ENCODE results near the gene DNAJC16.
"Not testable (repeated sequence)": the region's sequence is repeated elsewhere in the genome, so short reads cannot be mapped to it uniquely, and the experiment has no call there.

Gene DNAJC16

GRCh38 chr1:15486844-15487610 is 39.6 kb upstream of the DNAJC16 start:
- not testable (repeated sequence) for H3K36me3 ChIP-seq (ENCODE audit: control insufficient read depth in 1 of 2, insufficient read depth in 2 of 2, low read length in 2 of 2)

GRCh38 chr1:15488371-15488770 is 38.3 kb upstream of the DNAJC16 start:
- peaks cover 0 to 12% of the 10 kb centered on the region in 2 donors for H3K36me3 ChIP-seq (ENCODE audit: control insufficient read depth in 1 of 2, insufficient read depth in 2 of 2, low read length in 2 of 2)
- no peak overlapping the region for H3K27ac ChIP-seq (ENCODE audit: low read depth, low read length)
- no peaks in the 10 kb centered on the region for H3K27me3 ChIP-seq (ENCODE audit: control insufficient read depth in 1 of 2, insufficient read depth in 2 of 2, low read length in 2 of 2)
- H3K9me3 ChIP-seq (ENCODE audit: control insufficient read depth in 1 of 2, low read length in 2 of 2), result no peaks in the 10 kb centered on the region
- H3K4me1 ChIP-seq (ENCODE audit: control insufficient read depth in 1 of 2, insufficient read depth in 2 of 2, low read length in 2 of 2), result no peaks in the 10 kb centered on the region
- no peak overlapping the region for H3K4me3 ChIP-seq (ENCODE audit: low read depth in 1 of 2, low read length in 2 of 2)
- H3K9ac ChIP-seq (ENCODE audit: low read depth in 1 of 2, low read length in 2 of 2), result no peak overlapping the region

More at GRCh38 chr1:15486844-15487610, 39.6 kb upstream of the DNAJC16 start:
- not testable (repeated sequence) for H3K4me3 ChIP-seq (ENCODE audit: low read depth in 1 of 2, low read length in 2 of 2); H3K4me1 ChIP-seq (ENCODE audit: control insufficient read depth in 1 of 2, insufficient read depth in 2 of 2, low read length in 2 of 2); H3K9me3 ChIP-seq (ENCODE audit: control insufficient read depth in 1 of 2, low read length in 2 of 2); H3K27me3 ChIP-seq (ENCODE audit: control insufficient read depth in 1 of 2, insufficient read depth in 2 of 2, low read length in 2 of 2); H3K27ac ChIP-seq (ENCODE audit: low read depth, low read length); H3K9ac ChIP-seq (ENCODE audit: low read depth in 1 of 2, low read length in 2 of 2)

- peaks cover 0 to 20% of the 10 kb centered on the region in 2 donors for H3K36me3 ChIP-seq (ENCODE audit: control insufficient read depth in 1 of 2, insufficient read depth in 2 of 2, low read length in 2 of 2)
- no peaks in the 10 kb centered on the region for H3K27me3 ChIP-seq (ENCODE audit: control insufficient read depth in 1 of 2, insufficient read depth in 2 of 2, low read length in 2 of 2)
- no peak overlapping the region for H3K4me3 ChIP-seq (ENCODE audit: low read depth in 1 of 2, low read length in 2 of 2)
- no peak overlapping the region for H3K9ac ChIP-seq (ENCODE audit: low read depth in 1 of 2, low read length in 2 of 2)
- H3K9me3 ChIP-seq (ENCODE audit: control insufficient read depth in 1 of 2, low read length in 2 of 2), result no peaks in the 10 kb centered on the region
- no peak overlapping the region for H3K27ac ChIP-seq (ENCODE audit: low read depth, low read length)
- no peaks in the 10 kb centered on the region for H3K4me1 ChIP-seq (ENCODE audit: control insufficient read depth in 1 of 2, insufficient read depth in 2 of 2, low read length in 2 of 2)
Observed at GRCh38 chr1:15489052-15489736, 37.5 kb upstream of the DNAJC16 start.

GRCh38 chr1:15491010-15491409 is 35.6 kb upstream of the DNAJC16 start:
- not testable (repeated sequence) for H3K27me3 ChIP-seq (ENCODE audit: control insufficient read depth in 1 of 2, insufficient read depth in 2 of 2, low read length in 2 of 2); H3K4me3 ChIP-seq (ENCODE audit: low read depth in 1 of 2, low read length in 2 of 2); H3K27ac ChIP-seq (ENCODE audit: low read depth, low read length); H3K9ac ChIP-seq (ENCODE audit: low read depth in 1 of 2, low read length in 2 of 2); H3K4me1 ChIP-seq (ENCODE audit: control insufficient read depth in 1 of 2, insufficient read depth in 2 of 2, low read length in 2 of 2); H3K9me3 ChIP-seq (ENCODE audit: control insufficient read depth in 1 of 2, low read length in 2 of 2)
- peaks cover 0 to 28% of the 10 kb centered on the region in 2 donors for H3K36me3 ChIP-seq (ENCODE audit: control insufficient read depth in 1 of 2, insufficient read depth in 2 of 2, low read length in 2 of 2)

DNA sequence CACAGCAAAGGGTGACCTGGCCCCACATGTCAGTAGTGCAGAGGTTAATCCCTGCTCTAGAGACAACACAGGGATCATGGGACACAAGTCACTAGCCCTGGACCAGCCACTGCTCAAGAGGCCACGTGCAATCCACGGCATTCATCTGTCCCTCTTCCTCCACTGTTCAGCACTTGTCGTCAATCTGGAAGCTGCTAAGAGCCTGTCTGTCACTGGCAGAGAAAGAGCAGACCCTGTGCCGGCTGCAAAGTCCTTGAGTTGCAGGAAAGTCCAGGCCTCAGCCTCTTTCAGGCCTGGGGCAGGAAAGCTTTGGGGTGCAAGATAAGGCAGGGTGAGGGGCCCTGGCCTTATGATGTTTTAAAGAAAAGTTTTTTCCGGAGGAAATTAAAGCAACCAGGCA is 34.1 kb upstream of the DNAJC16 start:
- H3K9ac ChIP-seq (ENCODE audit: low read depth in 1 of 2, low read length in 2 of 2), result no peak overlapping the region
- H3K9me3 ChIP-seq (ENCODE audit: control insufficient read depth in 1 of 2, low read length in 2 of 2), result no peaks in the 10 kb centered on the region
- H3K4me1 ChIP-seq (ENCODE audit: control insufficient read depth in 1 of 2, insufficient read depth in 2 of 2, low read length in 2 of 2), result no peaks in the 10 kb centered on the region
- H3K36me3 ChIP-seq (ENCODE audit: control insufficient read depth in 1 of 2, insufficient read depth in 2 of 2, low read length in 2 of 2), result peaks cover 0 to 28% of the 10 kb centered on the region in 2 donors
- H3K4me3 ChIP-seq (ENCODE audit: low read depth in 1 of 2, low read length in 2 of 2), result no peak overlapping the region
- H3K27ac ChIP-seq (ENCODE audit: low read depth, low read length), result no peak overlapping the region
- no peaks in the 10 kb centered on the region for H3K27me3 ChIP-seq (ENCODE audit: control insufficient read depth in 1 of 2, insufficient read depth in 2 of 2, low read length in 2 of 2)

GRCh38 chr1:15493869-15494390 is 32.7 kb upstream of the DNAJC16 start:
- no peak overlapping the region for H3K4me3 ChIP-seq (ENCODE audit: low read depth in 1 of 2, low read length in 2 of 2)
- H3K27me3 ChIP-seq (ENCODE audit: control insufficient read depth in 1 of 2, insufficient read depth in 2 of 2, low read length in 2 of 2), result no peaks in the 10 kb centered on the region
- no peaks in the 10 kb centered on the region for H3K9me3 ChIP-seq (ENCODE audit: control insufficient read depth in 1 of 2, low read length in 2 of 2)
- H3K9ac ChIP-seq (ENCODE audit: low read depth in 1 of 2, low read length in 2 of 2), result no peak overlapping the region
- peaks cover 0 to 28% of the 10 kb centered on the region in 2 donors for H3K36me3 ChIP-seq (ENCODE audit: control insufficient read depth in 1 of 2, insufficient read depth in 2 of 2, low read length in 2 of 2)
- no peaks in the 10 kb centered on the region for H3K4me1 ChIP-seq (ENCODE audit: control insufficient read depth in 1 of 2, insufficient read depth in 2 of 2, low read length in 2 of 2)
- H3K27ac ChIP-seq (ENCODE audit: low read depth, low read length), result no peak overlapping the region

DNA sequence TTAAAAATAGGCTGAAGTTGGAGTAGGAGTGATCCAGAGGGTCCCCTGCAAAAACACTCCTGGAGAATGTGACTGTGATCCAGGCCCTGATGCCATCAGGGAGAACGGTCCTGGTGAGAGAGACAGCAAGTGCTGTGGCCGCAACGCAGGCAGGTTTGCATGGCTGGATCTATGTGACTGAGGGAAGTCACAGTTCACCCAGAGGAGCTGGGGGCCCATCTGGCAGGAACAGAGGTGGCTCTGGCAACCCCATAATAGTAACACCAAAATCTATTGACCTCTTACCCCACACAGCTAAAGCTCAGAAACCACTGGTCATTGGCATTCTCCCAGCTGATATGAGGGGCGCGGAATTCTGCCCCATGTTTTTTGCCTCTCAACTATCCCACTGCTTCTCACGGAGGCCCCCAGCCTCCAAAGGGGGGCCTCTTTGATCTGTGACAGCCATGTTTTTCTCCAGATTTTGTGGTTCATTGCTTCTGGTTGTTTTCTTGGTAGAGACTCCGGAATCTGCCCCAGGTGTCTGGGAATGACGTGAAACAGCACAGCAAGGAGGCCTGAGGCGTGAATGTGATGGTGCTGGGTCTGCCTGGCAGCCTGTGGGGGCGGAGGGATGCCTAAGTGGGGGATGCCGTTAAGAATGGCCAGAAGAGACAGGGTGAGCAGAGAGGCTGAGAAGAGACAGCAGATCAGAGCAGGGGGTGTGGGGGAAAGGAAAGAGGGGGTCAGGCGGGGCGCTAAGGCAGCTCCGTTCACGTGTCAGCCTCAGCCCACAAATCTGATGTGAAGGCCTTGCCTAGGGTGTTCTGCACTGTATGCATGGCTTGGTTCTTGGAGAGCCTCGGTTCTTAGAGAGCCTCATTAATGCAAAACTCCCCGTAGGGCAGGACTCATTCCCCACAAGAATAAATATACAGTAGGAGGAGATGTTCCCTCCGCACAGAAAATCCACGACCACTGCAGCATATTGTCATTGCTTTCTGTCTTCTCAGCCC is 26.2 kb upstream of the DNAJC16 start:
- Histone ChIP-seq H3K36me3 (ENCODE audit: control insufficient read depth in 1 of 2, insufficient read depth in 2 of 2, low read length in 2 of 2) (peaks cover 6 to 20% of the 10 kb centered on the region in 2 donors), H3K27me3 (ENCODE audit: control insufficient read depth in 1 of 2, insufficient read depth in 2 of 2, low read length in 2 of 2) (no peaks in the 10 kb centered on the region), H3K27ac (ENCODE audit: low read depth, low read length) (no peak overlapping the region), H3K4me1 (ENCODE audit: control insufficient read depth in 1 of 2, insufficient read depth in 2 of 2, low read length in 2 of 2) (no peaks in the 10 kb centered on the region), H3K4me3 (ENCODE audit: low read depth in 1 of 2, low read length in 2 of 2) (no peak overlapping the region), H3K9ac (ENCODE audit: low read depth in 1 of 2, low read length in 2 of 2) (no peak overlapping the region), H3K9me3 (ENCODE audit: control insufficient read depth in 1 of 2, low read length in 2 of 2) (no peaks in the 10 kb centered on the region)

DNA sequence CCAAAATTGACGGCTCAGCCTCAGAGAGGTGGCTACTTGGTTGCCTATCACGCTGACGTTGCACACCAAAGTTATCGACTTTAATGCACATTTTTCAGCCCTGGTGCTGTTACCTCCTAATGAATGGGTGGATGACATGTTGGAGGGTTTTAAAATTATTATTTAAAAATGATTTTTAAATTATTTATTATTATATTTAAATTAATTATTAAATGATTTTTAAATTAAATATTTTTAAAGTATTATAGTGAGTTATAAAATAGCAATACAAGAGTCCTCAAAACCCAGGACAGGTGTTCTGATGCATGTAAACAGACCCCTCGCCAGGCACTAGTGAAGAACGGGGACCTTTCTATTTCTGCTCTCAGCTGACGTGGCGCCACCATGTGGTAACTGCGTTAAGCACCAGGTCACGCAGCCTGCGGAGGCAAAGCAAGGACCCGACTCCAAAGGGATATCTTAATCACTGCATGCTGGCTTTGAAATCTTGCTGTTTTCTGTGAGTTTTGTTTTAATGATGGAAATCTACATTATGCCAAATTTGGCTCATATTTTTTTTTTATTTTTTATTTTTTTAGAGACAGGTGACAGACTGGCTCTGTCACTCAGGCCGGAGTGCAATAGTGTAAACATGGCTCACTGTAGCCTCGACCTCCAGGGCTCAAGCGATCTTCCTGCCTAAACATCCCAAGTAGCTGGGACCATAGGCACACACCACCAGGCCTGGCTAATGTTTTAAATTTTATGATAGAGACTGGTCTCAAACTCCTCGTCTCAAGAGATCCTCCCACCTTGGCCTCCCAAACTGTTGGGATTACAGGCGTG is 25.2 kb upstream of the DNAJC16 start:
- Histone ChIP-seq H3K9ac (ENCODE audit: low read depth in 1 of 2, low read length in 2 of 2) (no peak overlapping the region), H3K27me3 (ENCODE audit: control insufficient read depth in 1 of 2, insufficient read depth in 2 of 2, low read length in 2 of 2) (no peaks in the 10 kb centered on the region), H3K9me3 (ENCODE audit: control insufficient read depth in 1 of 2, low read length in 2 of 2) (no peaks in the 10 kb centered on the region), H3K36me3 (ENCODE audit: control insufficient read depth in 1 of 2, insufficient read depth in 2 of 2, low read length in 2 of 2) (peaks cover 6 to 20% of the 10 kb centered on the region in 2 donors), H3K4me1 (ENCODE audit: control insufficient read depth in 1 of 2, insufficient read depth in 2 of 2, low read length in 2 of 2) (no peaks in the 10 kb centered on the region), H3K4me3 (ENCODE audit: low read depth in 1 of 2, low read length in 2 of 2) (no peak overlapping the region), H3K27ac (ENCODE audit: low read depth, low read length) (no peak overlapping the region)

GRCh38 chr1:15504436-15504835 is 22.2 kb upstream of the DNAJC16 start:
- Histone ChIP-seq H3K4me1 (ENCODE audit: control insufficient read depth in 1 of 2, insufficient read depth in 2 of 2, low read length in 2 of 2) (no peaks in the 10 kb centered on the region), H3K4me3 (ENCODE audit: low read depth in 1 of 2, low read length in 2 of 2) (no peak overlapping the region), H3K9ac (ENCODE audit: low read depth in 1 of 2, low read length in 2 of 2) (no peak overlapping the region), H3K9me3 (ENCODE audit: control insufficient read depth in 1 of 2, low read length in 2 of 2) (no peaks in the 10 kb centered on the region), H3K27me3 (ENCODE audit: control insufficient read depth in 1 of 2, insufficient read depth in 2 of 2, low read length in 2 of 2) (no peaks in the 10 kb centered on the region), H3K36me3 (ENCODE audit: control insufficient read depth in 1 of 2, insufficient read depth in 2 of 2, low read length in 2 of 2) (peaks cover 14 to 33% of the 10 kb centered on the region in 2 donors), H3K27ac (ENCODE audit: low read depth, low read length) (no peak overlapping the region)

Measured in duodenal mucosa (tissue), 2 donors.